Retina (tissue), 1 donor: Measurements from ENCODE around the gene SMARCAL1.
"Not testable (repeated sequence)": the region's sequence is repeated elsewhere in the genome, so short reads cannot be mapped to it uniquely, and the experiment has no call there.

ENCODE experiments used
- DNase-seq: peaks from one replicate; pipeline ENCODE4 v3.0.0-alpha.2; 2016

Gene SMARCAL1

GRCh38 chr2:216412022-216412999 lies at the start of gene SMARCAL1:
SMARCAL1 (plus strand) TSS chr2:216412484; CDS start chr2:216414705, 2,221 bp downstream.
- DNase-seq = peak; percentile 100

- DNase-seq = no peak
Observed at GRCh38 chr2:216362730-216363129, 49.6 kb upstream of the SMARCAL1 start.

DNA sequence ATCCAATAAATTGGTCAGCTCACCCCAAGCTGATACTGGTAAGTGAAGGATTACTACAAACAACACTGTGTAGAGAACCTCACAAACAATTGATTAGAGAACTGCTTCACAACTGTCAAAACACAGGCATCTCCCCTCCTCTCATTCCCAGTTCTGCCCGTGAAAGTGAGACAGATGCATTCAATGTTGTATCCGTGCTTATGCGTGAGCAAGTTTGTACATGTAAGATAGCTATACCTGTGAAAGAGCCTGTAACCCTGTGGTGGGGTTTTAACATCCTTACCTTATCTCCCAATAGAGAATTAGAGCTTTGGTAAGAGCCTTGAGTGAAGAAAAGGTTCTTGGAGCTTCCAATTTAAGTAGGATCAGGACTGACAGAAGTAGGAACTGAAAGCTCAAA lies 49.1 kb upstream of the SMARCAL1 start:
- DNase-seq = no peak

- no peak for DNase-seq
Observed at GRCh38 chr2:216365518-216365917, 46.8 kb upstream of the SMARCAL1 start.

- no peak for DNase-seq
Observed at GRCh38 chr2:216366777-216367471, 45.4 kb upstream of the SMARCAL1 start.

GRCh38 chr2:216369821-216370220 lies 42.5 kb upstream of the SMARCAL1 start:
- no peak for DNase-seq

DNA sequence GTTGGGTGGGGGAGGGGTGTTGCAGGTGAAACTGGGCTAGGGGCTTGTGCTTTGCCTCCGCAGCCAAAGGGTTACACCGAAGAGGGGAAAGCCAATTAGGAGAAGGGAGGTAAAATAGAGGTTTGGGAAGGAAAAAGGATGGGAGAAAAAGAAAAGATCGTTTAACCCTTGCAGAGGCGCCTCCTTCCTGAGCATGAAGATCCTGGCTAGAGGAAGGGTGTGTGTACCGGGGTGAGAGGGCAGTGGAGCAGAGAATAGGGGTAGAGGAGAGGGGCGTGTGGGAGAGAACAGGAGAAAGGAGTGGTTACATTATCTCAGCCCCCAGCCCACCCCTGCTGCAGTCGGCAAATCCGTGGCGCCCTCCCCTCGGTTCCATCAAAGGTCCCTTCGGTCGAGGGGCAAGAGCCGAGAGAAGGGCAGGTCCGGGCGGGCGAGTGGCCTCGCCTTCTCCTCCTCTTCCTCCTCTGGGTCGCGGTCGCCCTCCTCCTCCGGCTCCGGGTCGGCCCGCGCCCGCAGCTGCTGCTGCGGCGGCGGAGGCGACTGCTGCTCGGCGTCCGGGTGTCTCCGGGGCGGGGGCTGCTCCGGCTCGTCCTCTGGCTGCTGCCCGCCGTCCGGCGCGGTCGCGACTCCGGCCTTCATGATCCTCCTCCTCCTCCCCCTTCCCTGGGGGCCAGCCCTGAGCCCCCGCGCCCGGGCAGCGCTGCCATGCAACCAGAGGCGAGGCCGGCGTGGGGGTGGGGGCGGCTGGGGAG lies 41.1 kb upstream of the SMARCAL1 start:
- DNase-seq = peak; percentile 65

DNA sequence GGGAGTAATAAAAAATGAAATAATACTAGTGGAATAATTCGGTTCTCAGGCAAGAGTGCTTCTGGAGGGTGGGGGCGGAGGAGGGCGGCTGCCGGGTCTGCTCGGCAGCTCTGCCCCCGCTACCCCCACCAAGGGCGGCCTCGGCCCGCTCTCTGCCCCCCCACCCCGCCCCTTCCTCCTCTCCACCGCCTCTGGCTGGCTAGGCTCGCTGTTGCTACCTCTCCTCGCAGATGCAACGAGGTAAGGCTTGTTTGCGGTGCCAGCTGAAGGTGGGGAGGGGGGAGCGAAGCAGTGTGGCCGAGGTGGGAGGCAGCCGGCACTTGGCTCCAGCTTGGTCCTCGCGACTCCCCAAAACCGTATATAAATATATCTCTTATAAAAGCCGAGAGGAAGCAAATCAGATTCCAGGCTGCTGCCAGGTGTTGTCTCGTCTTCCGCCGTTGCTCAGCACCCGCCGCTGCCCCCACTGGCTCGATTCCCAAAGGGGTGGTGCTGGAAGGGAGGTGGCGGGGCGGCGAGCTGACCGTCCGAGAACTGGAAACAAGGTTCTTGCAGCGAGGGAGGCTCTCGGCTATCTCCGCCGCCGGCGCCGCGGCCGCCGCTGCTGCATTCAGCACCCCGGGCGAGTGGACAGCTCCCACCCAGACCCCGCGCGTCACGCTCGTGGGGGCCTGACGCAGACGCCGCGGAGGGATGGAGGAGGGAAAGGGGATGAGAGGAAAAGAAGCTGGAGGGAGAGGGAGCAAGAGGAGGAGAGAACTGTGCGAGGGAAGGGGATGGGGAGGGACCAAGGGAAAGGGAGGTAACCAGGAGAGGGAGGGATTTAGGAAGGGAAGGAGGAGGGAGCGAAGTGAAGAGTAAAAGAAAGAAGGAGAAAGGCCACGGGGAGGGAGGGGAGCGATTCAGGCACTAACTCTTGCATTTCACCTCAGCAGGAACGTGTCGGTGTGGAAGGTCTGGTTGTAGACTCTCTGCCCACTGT lies 40.3 kb upstream of the SMARCAL1 start, which contains the start of gene MARCHF4:
TSS of gene MARCHF4 (minus strand) at position 763 of the 982 bp plus-strand sequence. CDS start 2,223 bp downstream, outside the sequence.
- peak; percentile 93 for DNase-seq

- DNase-seq = no peak
Observed at GRCh38 chr2:216372761-216373291, 39.5 kb upstream of the SMARCAL1 start.

- DNase-seq = no peak
Observed at GRCh38 chr2:216373896-216374295, 38.4 kb upstream of the SMARCAL1 start.

DNA sequence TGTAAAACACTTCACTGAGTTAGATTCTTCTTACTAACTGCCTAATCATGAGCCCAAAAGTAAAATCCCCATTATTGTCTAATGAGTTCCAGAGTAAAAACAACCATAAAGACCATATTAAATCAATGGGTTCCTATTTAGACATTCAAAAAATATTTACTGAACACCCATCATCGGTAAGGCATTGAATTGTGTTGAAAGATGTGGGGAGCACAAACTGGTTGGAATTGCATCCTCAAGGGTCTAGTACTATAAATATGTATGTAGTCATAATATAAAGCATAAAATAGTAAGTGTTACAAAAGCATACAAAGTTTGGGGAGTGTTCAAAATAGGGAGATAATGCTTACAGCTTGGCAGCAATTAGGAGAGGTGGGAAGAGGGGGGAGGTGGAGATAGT lies 37.0 kb upstream of the SMARCAL1 start:
- DNase-seq = no peak

GRCh38 chr2:216379977-216380376 lies 32.3 kb upstream of the SMARCAL1 start:
- DNase-seq = peak; percentile 44

- not testable (repeated sequence) for DNase-seq
Observed at GRCh38 chr2:216384409-216384808, 27.9 kb upstream of the SMARCAL1 start.

DNA sequence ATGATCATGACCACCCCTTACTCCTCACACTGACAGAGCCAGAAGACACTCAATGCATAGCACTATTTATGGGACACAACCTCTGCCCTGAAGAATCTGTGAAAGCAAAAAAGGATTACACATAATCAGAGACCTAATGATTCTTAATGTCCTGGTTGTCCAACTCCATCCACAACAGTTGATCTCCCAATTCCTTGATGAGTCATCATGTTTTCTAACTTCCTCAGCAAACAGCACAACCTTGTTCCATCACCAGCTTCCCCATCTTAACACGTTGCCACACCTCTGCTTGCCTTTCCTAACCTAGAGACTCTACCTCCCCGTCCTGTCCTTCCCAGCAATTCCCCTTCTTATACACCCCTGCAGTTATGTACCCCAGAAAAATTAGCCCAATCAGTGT lies 26.8 kb upstream of the SMARCAL1 start:
- no peak for DNase-seq

GRCh38 chr2:216387262-216387661 lies 25.0 kb upstream of the SMARCAL1 start:
- no peak for DNase-seq

DNA sequence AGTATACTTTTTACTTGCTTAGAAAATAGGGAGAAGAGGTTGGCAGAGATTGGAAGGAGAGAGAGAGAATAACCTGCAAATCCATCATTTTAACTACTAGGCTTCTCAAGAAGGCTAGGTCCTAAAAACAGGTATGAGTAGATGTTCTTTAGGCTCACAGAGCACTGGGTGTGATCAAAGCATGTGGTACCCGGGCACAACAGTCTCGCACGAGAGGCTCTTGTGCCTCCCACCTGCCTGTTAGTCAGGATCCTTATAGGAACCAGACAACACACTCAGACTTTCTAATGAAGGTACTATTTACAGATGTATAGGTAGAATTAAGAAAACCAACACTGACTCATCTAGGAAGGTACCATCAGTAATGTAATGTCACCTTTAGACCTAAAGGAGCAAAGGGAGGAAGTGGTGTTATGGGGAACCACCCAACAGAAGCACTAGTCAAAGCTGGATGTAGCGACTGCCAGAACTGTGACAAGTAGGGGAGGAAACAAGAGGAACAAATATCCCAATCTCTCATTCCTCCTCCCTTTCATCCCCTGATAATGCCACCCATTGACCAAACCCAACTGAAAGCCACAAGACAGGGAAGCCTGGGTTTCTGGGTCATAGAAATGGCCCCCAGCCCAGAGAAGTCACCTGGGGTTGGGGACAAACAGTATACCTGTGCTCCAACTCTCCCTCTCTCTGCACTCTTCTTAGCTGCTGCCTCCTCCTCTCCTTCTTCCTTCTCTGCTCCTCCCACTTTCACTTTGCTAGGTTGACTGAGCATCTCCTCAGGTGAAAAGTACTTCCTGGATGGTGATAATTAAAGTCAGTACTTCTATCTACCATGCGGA lies 24.0 kb upstream of the SMARCAL1 start:
- DNase-seq = no peak

- no peak for DNase-seq
Observed at GRCh38 chr2:216389570-216389969, 22.7 kb upstream of the SMARCAL1 start.

DNA sequence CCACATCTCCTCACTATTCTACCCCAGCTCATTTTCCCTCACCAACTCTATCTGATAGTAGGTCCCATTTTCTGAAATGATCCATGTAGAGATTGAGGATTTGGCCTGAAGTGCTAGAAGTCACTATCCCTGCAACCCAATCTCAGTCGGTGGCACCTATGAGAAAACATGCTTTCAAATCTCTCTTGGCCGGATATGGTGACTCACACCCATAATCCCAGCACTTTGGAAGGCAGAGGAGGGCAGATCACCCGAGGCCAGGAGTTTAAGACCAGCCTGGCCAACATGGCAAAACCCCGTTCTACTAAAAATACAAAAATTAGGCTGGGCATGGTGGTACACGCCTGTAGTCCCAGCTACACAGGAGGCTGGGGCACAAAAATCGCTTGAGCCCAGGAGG lies 20.9 kb upstream of the SMARCAL1 start:
- DNase-seq = no peak

- peak; percentile 49 for DNase-seq
Observed at GRCh38 chr2:216392018-216392562, 20.2 kb upstream of the SMARCAL1 start.
